ENCODE results near the gene BAK1.
"Not testable (repeated sequence)": the region's sequence is repeated elsewhere in the genome, so short reads cannot be mapped to it uniquely, and the experiment has no call there.

Gene BAK1

DNA sequence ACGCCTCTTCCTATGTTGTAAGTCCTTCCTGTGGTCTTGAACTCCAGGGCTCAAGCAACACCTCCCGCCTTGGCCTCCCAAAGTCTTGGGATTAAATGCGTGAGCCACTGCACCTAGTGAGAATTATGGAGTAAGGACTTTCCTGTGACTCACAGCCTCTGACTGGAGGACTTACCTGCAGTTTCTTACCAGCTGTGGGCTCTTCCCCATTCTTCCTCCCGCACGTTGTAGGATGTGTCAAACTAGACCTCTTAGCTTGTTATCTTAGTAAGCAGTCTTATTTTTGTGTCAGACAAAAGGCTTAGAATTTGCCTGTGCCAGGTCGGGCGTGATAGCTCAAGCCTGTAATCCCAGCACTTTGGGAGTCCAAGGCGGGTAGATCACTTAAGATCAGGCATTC is 30.9 kb downstream of the BAK1 start:
- DNase-seq, result no peak

DNA sequence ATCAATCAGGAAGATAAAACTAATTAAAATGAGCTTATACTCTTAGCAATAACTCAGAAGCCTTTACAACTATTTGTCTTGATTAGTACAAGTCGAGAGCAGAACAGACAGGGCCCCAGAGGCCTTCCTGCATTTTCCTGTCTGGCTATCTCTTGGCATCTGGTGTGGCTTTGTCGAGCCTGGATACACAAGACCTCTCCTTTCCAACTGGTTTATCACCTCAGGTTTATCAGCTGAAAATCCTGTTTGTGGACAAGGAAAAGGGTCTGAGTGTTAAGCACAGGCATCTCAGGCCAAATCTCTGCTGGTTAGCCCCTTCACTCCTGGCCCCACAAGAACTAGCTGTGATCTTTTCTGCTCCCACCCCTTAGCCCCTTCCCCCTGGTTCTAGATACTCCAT is 32.6 kb downstream of the BAK1 start:
- DNase-seq, result no peak

DNA sequence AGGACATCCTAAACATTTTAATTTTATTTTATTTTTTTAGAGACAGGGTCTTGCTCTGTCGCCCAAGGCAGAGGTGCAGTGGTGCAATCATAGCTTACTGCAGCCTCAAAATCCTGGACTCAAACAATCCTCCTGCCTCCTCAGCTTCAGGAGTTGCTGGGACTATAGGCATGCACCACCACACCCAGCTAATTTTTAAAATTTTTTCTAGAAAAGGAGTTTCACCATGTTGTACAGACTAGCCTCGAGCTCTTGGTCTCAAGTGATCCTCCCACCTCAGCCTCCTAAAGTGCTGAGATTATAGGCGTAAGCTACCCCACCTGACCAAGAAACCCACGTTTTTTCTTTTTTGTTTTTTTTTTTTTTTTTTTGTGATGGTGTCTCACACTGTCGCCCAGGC is 33.3 kb downstream of the BAK1 start:
- no peak for DNase-seq

DNA sequence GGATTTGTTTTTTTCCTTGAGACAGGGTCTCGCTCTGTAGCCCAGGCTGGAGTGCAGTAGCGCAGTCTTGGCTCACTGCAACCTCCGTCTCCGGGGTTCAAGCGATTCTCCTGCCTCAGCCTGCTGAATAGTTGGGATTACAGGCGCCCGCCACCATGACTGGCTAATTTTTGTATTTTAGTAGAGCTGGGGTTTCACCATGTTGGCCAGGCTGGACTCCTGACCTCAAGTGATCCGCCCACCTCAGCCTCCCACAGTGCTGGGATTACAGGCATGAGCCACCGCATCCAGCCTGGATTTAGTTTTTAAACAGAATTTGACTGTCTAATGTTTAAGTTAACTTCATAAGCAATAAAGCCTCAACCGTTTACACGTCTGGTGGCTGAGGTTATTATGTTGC is 34.8 kb downstream of the BAK1 start:
- DNase-seq, result not testable (repeated sequence)

DNA sequence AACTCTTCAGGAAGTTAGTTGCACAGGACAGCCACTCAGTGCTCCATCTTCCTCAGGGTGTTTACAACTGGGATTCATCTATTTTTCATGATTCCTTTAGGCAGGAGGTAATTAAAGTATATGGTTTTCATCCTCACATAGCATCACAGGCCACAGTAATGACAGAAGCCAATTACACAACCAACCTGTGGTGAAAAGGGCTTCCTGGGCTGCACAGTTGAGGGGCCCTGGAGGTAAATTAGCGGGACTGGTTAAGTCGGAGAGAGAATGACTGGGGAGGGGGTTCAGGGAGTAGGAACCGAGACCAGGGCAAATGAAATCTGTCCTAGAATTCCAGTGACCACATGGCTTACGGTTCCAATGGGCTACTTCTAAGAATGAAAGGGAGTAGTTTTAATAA is 37.0 kb downstream of the BAK1 start:
- no peak for DNase-seq

DNA sequence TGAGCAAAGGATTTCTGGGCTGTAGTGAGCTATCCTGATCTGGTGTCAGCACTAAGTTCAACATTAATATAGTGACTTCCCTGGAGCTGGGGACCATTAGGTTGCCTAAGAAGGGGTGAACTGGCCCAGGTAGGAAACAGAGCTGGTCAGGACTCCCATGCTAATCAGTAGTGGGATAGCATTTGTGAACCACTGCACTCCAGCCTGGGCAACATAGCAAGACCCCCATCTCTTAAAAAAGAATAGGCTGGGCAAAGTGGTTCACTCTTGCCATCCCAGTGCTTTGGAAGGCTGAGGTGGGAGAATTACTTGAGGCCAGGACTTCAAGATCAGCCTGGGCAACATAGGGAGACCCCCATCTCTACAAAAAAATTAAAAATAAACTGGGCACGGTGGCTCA is 39.3 kb downstream of the BAK1 start:
- DNase-seq, result no peak

DNA sequence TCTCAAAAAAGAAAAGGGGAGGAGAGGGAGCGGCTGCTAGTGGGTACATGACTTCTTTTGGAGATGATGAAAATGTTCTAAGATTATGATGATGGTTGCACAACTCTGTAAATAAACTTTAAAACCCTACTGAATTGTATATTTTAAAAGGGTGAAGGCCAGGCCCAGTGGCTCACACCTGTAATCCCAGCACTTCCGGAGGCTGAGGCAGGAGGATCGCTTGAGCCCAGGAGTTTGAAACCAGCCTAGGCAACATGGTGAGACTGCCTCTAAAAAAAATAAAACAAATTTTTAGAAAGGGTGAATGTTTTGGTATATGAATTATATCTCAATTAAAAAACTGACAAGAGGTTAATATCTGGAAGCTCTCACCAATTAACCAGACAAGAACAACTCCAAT is 45.4 kb downstream of the BAK1 start:
- no peak for DNase-seq

DNA sequence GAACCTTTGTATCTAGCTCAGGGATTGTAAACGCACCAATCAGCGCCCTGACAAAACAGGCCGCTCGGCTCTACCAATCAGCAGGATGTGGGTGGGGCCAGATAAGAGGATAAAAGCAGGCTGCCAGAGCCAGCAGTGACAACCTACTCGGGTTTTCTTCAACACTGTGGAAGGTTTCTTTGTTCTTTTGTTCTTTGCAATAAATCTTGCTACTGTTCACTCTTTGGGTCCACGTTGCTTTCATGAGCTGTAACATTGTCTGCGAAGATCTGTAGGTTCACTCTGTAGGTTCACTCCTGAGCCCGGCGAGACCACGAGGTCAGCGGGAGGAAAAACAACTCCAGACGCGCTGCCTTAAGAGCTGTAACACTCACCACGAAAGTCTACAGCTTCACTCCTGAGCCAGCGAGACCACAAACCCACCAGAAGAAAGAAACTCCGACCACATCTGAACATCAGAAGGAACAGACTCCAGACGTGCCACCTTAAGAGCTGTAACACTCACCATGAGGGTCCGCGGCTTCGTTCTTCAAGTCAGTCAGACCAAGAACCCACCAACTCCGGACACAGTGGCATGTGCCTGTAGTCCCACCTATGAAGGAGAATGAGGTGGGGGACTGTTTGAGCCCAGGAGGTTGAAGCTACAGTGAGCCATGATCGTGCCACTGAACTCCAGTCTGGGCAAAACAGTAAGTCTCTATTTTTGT is 46.8 kb downstream of the BAK1 start:
- peak; percentile 79 for DNase-seq

DNA sequence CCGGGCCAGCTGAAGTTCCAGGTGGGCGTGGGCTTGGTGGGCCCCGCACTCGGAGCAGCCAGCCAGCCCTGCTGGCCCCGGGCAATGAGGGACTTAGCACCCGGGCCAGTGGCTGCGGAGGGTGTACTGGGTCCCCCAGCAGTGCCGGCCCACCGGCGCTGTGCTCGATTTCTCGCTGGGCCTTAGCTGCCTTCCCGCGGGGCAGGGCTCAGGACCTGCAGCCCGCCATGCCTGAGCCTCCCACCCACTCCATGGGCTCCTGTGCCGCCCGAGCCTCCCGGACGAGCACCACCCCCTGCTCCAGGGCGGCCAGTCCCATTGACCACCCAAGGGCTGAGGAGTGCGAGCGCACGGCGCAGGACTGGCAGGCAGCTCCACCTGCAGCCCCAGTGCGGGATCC is 47.6 kb downstream of the BAK1 start:
- not testable (repeated sequence) for DNase-seq

DNA sequence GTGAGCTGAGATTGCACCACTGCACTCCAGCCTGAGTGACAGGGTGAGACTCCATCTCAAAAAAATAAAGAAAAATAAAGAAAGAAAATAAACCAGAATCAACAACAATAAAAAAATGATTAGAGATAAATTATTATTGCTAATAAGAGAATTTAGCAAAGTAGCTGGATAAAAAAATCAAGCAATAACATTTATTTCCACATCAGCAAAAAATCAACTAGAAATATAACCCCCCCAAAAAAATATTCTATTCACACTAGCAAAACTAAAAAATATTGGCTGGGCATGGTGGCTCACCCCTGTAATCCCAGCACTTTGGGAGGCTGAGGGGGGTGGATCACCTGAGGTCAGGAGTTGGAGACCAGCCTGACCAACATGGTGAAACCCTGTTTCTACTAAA is 49.5 kb downstream of the BAK1 start:
- not testable (repeated sequence) for DNase-seq
